Thyroid gland (tissue), 4 donors: ENCODE data around the gene TBC1D5.
"Not testable (repeated sequence)": the region's sequence is repeated elsewhere in the genome, so short reads cannot be mapped to it uniquely, and the experiment has no call there.

Source experiments
- POLR2A ChIP-seq, 2 donors: fragments of 450-650 bp; IDR thresholded peaks; one replicate each; pipeline ENCODE4 v1.6.1; 2017; ENCODE audit warnings: antibody characterized with exemption in 2 of 2, mild to moderate bottlenecking in 2 of 2, moderate library complexity in 1 of 2
- TF ChIP-seq, protein P1 (sequence below), 6 experiments: fragments of 200-600 bp in 3 of 6; fragments of 450-650 bp in 3 of 6; sonication (generic) in 3 of 6; IDR thresholded peaks; one replicate each; pipeline ENCODE4 v1.5.1; 2016 to 2019; ENCODE audit warnings: antibody characterized with exemption in 6 of 6, mild to moderate bottlenecking in 2 of 6, inconsistent platforms in 1 of 6, moderate library complexity in 1 of 6

DNA sequence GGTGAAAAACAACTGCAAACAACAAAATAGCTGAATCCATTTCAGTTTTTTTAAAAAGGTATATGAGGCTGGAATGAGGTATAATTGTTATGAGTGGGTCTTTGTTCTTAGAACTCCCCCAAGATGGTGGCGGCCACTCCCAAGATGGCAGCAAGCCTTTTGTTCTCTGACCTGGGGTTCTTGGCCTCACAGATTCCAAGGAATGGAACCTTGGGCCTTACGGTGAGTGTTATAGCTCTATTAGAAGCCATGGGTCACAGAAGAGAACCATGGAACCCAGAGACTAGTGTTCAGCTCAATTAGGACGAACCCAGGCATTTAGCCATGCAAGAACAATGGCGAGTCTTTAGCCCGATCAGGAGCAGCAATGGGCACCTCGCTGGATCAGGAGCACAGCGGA is 7.1 kb downstream of the TBC1D5 start:
- TF ChIP-seq, protein P1, sequence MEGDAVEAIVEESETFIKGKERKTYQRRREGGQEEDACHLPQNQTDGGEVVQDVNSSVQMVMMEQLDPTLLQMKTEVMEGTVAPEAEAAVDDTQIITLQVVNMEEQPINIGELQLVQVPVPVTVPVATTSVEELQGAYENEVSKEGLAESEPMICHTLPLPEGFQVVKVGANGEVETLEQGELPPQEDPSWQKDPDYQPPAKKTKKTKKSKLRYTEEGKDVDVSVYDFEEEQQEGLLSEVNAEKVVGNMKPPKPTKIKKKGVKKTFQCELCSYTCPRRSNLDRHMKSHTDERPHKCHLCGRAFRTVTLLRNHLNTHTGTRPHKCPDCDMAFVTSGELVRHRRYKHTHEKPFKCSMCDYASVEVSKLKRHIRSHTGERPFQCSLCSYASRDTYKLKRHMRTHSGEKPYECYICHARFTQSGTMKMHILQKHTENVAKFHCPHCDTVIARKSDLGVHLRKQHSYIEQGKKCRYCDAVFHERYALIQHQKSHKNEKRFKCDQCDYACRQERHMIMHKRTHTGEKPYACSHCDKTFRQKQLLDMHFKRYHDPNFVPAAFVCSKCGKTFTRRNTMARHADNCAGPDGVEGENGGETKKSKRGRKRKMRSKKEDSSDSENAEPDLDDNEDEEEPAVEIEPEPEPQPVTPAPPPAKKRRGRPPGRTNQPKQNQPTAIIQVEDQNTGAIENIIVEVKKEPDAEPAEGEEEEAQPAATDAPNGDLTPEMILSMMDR (IDR thresholded peaks at IDR 0.05) = not testable (repeated sequence)
- not testable (repeated sequence) for TF ChIP-seq POLR2A (IDR thresholded peaks at IDR 0.05)
